SH-SY5Y (cell line): ENCODE measurements around the gene SPR.

Source experiments
- GATA2 ChIP-seq: IDR thresholded peaks from 2 replicates; pipeline ENCODE4 v1.6.1; 2011; ENCODE audit warnings: mild to moderate bottlenecking, low read depth, low read length
- GATA3 ChIP-seq: IDR thresholded peaks from 2 replicates; pipeline ENCODE4 v1.6.1; 2011; ENCODE audit warnings: low read depth, mild to moderate bottlenecking, low read length, moderate library complexity

GRCh38 chr2:72926368-72926767, 39.2 kb downstream of the SPR start:
- TF ChIP-seq GATA2 (no peak), GATA3 (no peak)
